Smooth muscle cell of the brain vasculature (primary cell): ENCODE results near the gene GMEB1.
"Not testable (repeated sequence)": the region's sequence is repeated elsewhere in the genome, so short reads cannot be mapped to it uniquely, and the experiment has no call there.

Experiments used
- DNase-seq: peaks from one replicate; pipeline ENCODE4 v3.0.0-alpha.2; 2012; ENCODE audit warnings: low read depth, low spot score

GMEB1 gene

DNA sequence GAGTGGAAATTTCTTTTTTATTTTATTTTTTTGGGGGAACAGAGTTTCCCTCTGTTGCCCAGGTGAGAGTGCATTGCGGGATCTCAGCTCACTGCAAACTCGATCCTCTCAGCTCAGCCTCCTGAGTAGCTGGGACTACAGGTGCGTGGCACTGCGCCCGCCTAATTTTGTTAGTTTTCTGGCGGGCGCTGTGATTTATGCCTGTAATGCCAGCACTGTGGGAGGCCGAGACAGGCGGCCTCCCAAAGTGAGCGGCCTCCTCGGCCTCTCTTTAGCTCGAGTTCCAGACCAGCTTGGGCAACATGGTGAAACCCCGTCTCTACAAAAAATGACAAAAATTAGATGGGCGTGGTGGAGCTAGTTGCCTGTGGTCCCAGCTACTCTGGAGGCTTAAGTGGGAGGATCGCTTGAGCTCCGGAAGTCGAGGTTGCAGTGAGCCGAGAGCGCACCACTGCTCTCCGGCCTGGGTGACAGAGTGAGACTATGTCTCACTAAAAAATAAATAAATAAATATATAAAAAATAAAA, 2.7 kb downstream of the GMEB1 start:
- no peak for DNase-seq

DNA sequence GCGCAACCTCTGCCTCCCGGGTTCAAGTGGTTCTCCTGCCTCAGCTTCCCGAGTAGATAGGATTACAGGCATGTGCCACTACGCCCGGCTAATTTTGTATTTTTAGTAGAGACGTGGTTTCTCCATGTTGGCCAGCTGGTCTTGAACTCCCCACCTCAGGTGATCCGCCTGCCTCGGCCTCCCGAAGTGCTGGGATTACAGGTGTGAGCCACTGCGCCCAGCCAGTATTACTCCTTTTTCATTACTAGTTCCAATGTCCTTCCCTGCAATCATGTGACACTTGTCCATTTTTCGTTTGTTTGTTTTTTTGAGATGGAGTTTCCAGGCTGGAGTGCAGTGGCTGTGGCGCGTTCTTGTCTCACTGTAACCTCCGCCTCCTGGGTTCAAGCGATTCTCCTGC, 4.4 kb downstream of the GMEB1 start:
- DNase-seq = not testable (repeated sequence)

DNA sequence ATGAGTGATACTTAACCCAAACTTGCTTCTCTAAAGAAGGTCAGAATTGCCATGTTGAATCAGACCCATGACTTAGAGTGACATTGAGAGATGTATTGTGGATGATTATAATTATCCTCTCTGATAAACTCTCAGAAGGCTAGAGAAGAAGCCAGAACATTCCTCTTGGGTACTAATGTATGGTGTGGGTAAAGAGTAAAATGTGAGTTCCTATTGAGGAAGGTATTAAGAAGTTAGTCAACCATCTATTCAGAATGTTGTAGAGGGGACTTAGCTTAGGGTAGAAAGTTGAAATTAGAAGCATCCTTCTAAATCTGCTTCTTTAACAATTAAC, 7.3 kb downstream of the GMEB1 start:
- DNase-seq = no peak

DNA sequence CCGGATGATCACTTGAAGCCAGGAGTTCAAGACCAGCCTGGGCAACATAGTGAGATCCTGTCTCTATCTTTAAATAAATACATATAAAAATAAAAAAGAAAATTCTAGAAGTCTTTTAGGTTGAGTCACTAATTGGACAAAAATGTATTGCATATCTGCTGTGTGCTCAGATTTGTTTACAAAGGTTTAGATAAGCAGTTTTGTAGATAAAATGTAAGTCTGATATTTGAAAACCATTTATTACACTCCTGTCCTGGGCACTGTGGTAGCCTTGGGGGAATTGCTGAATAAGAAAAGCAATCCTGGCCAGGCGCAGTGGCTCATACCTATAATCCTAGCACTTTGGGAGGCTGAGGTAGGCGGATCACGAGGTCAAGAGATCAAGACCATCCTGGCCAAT, 11.6 kb downstream of the GMEB1 start:
- no peak for DNase-seq

DNA sequence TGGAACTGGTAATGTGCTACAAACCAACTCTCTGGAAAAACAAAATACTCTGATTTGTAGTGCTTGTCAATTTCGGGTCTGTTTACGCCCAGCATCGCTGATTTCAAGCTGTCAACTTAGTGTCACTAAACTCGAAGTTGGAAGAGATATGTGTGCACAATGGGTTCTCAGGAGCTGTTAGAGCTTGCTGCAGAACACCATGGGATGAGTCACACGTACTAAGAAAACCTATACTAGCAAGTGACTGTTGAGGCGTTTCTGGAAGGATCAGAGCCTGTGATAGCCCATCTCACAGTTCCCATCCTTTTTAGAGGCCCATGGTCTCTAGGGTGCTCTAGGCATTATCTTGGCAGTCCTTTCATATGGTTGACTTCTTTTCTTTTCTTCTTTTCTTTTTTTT, 14.3 kb downstream of the GMEB1 start:
- no peak for DNase-seq

DNA sequence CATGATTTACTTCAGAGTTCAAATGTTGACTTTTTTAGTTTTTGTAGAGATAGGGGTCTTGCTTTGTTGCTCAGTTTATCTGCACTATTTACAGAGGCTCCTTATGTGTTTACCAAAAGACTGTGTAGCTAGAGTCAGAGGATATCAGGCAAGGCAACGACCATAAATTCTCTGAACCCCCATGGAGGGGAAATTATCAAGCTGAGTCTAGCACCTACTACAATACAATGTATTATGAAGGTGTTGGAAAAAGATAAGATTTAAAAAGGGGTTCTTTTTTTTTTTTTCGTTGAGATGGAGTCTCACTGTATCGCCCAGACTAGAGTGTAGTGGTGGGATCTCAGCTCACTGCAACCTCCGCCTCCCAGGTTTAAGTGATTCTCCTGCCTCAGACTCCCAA, 16.4 kb downstream of the GMEB1 start:
- no peak for DNase-seq

DNA sequence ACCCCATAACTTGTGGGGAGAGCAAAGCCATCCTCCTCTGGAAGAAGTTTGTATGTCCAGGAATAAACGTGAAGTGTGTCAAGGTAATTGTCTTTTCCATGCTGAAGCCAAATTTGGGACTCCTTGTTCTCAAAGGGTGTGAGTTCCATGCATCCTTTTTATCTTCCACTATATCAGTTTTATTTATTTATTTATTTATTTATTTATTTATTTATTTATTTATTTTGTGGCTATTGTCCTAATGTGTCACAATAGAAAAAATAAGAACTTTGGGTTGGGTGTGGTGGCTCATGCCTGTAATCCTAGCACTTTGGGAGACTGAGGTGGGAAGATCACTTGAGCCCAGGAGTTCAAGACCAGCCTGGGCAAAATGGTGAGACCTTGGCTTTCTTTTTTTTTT, 23.0 kb downstream of the GMEB1 start:
- DNase-seq = not testable (repeated sequence)

DNA sequence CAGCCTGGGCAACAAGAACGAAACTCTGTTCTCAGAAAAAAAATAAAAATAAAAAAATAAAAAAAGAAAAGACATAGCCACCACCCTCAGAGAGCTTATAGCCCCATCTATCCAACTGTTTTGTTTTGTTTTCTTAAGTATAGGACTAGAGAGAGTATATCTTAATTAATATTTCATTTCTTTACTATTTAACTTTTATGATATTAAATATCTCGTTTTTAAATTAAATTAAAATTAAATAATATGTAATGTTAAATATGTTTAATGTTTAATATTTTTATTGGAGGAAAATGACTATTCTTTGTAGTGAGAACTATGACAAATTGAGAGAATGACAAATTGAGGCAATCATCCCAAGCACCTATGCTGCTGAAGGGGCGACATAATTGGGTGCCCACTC, 35.0 kb downstream of the GMEB1 start:
- no peak for DNase-seq

DNA sequence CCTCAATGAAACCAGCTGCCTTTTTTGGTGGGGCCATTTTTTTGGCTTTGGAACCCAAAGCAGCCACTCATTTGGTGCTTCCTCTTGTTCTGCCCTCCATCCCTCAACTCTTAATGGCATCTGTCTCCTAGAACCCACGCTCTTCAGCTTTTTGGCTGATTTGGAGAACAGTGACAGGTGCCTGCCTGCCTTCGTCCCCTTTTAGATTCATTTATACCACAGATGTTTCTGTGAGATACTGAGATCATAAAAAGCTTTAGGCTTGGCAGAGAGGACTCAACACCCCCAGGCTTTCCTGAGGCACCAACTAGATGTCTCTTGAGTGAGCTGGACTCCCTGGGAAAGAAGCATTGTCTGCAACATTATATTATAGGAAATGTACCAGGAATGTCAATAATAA, 47.8 kb downstream of the GMEB1 start:
- DNase-seq = no peak

DNA sequence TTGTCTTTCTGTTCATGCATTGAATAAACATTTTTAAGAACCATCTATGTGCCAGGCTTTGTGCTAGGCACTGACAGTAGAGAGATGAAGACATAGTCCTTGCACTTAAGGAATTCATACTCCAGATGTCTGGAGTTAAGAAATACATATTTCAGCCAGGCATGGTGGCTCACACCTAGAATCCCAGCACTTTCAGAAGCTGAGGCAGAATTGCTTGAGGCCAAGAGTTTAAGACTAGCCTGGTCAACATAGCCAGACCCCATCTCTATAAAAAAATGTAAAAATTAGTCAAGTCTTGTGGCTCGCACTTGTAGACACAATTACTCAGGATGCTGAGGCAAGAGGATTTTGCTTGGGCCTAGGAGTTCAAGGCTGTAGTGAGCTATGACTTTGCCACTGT, 49.6 kb downstream of the GMEB1 start:
- DNase-seq = no peak

DNA sequence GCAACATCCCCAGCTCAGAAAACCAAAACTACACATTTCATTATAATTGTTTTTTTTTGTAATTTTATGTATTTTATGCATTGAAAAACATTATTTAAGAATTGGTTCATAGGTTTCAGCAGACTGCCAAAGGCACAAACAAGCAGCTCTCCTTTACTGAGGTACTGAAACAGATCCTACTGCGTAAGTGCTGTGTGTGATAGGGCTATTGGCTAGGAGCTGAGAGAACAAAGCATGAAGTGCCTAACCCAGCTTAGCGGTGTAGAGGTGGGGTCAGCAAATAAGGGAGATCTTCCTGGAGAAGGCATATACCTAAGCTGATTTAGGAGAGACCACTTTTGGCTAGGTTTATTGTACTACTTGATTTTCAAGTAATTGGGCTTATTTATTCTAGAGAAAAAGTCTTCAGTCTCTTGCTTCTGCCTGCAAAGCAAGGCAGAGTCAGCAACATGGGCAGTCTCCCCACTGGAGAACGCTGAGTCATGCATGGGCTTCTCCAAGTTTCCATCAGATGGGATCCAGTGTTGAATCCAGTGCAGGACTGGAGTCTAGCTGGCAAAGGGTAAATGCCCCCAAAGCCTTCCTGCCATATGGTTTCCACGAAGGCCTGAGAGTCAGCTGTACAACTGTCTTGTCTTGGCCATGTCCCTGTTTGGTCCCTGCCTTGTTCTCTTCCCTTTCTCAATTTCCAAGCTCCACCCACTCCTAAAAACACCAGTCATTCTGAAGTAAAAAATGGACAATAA, 50.2 kb downstream of the GMEB1 start:
- DNase-seq = no peak

DNA sequence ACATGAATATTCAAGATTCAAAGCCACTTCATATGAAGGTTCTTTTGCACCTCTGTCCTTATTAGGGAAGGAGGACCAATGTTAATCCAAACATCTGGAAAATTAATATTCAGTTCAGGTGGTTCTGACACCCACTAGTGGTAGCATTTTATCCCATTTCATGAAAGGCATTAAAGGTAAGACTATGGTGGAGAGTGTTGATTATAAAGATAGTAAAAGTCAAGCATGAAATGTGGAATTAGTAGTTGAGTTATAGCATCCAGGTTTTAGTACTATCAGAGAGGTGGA, 50.7 kb downstream of the GMEB1 start:
- no peak for DNase-seq

DNA sequence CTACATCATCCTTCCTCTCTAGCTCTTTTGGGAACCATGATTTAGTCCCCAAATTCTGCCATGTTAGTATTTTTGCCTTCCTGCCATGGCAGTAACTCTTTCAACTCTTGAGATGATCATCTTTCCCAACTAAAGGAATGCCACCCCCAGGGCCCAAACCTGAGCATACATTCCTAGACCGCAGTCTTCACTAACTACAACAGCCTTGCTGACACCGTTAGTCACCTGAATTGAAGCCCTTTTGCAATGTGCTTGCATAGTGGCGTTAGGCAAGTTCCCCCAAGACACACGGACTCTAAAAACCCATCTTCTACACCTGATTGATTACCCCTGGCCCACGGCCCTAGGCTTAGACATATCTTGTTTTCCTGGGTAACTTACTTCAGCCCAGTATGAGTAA, 51.8 kb downstream of the GMEB1 start:
- DNase-seq = no peak

DNA sequence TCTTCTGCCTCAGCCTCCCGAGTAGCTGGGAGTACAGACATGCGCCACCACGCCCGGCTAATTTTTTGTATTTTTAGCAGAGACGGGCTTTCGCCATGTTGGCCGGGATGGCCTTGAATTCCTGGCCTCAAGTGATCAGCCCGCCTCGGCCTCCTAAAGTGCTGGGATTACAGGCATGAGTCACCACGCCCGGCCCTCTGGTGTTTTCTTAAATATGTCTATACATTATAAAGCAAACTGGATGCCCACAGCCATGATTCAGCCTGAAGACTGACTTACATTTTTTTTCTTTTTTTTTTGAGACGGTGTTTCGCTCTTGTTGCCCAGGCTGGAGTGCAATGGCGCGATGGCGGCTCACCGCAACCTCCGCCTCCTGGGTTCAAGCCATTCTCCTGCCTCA, 53.3 kb downstream of the GMEB1 start:
- DNase-seq = not testable (repeated sequence)

DNA sequence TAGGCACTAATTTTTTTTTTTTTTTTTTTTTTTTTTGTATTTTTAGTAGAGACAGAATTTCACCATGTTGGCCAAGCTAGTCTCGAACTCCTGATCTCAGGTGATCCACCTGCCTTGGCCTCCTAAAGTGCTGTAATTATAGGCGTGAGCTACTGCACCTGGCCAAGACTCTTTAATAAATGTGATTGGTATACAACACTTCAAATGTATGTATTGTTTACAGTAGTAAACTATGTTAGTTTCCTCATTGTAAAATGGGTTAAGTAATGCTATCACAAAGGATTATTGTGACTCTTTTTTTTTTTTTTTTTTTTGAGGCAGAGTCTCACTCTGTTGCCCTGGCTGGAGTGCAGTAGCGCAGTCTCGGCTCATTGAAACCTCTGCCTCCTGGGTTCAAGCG, 56.8 kb downstream of the GMEB1 start:
- not testable (repeated sequence) for DNase-seq

DNA sequence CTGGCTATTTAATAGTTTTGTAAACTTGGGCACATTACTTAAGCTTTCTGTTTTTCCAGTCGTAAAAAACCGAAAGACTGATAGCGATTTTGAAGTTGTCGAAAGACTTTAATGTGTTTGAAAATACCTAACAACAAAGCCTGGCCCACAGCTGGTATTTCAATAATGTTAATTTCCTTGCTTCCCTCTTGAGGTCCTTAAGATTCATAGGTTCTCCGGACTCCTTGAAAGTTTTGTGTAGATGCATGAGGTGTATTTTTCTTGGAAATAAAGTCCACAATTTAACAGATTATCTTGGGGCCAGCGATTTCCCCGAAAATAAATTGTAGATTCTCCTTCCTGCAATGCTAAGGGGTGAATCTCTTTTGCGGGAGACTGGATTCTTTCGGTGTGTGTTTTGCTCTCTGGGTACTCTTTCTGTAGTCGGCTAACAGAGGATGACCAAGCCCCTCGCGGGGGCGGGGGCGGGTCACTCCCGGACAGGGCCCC, 67.4 kb downstream of the GMEB1 start:
- DNase-seq = no peak

DNA sequence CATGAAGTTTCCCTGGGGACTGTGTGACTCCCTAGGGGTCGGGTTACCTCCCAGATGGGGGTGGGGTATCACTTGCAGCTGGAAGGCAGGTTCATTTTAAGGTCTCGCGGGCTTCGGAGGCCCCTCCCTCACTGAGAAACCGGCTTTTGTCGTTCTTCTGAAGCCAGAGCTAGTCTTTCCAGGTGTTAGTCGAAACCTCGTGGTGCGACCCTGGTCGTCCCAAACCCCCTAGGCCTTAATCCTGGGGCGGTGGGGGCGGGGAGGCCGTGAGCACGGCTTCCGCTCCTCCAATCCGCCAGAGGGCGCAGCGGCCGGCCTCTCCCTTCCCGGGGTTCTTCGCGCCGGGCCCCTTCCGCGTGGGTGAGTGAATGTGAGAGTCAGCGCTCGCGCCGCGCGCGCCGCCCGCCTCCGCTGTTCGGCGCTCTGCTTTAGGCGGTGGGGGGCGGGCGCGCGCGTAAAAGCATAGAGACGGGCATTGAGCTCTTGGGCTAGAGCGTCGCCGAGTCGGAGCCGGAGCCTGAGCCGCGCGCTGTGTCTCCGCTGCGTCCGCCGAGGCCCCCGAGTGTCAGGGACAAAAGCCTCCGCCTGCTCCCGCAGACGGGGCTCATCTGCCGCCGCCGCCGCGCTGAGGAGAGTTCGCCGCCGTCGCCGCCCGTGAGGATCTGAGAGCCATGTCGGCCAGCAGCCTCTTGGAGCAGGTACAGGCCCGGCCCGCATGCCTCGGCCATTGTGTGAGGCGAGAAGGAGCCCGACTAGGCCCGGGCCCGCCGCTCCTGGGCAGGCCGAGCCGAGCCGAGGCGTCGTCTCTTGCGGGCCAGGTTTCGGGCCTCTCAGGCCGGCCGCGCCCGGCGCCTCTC, 68.1 kb downstream of the GMEB1 start, which contains the start of gene YTHDF2:
Gene YTHDF2, plus strand, starts transcription at position 491 of the 857 bp plus-strand sequence. Its CDS starts 181 bp downstream, at position 672.
- DNase-seq = peak; percentile 93

DNA sequence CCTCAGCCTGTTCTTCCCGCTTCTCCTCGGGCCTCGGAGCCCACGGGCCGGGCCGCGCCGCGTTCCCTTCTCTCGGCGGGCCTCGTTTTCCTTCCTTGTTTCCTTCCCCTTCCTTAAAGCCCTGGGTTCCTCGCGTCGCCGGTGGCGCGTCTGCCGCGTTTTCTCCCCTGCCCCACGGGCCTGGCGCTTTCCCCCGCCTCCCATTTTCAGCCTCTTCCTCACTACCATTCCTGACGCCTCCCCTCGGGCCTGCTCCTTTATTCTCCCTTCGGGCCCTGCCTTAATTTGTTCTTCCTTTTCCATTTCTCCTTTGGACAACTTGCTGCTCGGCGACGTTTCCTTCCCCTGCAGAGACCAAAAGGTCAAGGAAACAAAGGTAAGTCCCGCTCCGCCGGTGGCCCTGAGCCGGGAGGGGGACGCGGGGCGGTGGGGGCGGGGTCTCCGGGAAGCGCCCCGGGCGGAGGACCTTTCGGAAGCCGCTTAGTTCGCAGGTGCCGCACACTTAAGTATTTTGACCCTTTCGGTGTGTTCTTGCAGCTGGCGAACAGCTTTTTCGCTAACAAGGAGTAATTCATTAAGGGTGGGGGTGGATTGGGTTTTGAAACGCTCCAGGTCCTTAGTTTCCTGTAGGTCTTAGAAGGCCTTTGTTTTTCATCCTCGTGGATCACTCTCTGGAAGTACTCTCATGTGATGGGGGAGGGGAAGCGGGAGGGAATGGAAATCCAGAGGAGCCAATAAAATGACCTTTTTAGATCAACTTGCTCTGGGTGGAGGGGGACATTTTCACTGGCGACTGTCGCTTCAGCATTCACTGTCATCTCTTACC, 68.9 kb downstream of the GMEB1 start:
- no peak for DNase-seq

DNA sequence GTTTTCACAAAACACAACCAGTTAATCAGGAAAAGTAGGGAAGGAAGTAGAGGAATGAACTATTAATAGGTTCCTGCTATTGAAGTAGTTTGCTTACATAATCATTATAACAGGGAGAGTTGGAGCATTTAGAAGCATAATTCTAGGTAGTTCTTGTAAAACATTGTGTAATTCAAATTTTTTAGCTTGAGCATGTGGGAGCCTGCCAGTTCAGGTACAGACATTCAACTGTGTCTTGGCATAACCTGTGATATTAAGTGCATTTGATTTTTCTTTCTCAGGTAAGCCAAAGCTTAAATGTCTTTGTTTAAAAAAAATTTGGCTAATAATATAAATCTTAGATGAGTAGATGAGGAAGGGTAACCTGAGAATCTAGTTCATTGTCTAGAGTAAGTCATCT, 71.5 kb downstream of the GMEB1 start:
- no peak for DNase-seq

DNA sequence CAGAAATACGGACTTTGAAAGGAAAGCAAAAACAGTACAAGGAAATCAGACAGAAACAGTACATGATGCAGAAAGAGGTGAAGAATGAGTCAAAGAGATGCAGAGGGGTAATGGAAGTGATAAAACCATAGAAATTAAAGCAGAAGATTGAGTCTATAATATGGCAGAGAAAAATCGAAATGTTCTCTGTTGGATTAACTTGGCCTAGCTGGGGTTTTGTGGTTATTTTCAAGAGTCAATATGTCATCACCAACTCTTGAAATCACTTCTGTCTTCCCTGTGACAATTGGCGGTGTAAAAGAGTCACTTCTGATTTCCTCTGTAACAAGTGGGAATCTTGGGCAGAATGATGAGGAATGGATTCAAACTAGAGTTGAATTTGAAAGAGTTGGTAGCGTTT, 75.6 kb downstream of the GMEB1 start:
- DNase-seq = no peak

DNA sequence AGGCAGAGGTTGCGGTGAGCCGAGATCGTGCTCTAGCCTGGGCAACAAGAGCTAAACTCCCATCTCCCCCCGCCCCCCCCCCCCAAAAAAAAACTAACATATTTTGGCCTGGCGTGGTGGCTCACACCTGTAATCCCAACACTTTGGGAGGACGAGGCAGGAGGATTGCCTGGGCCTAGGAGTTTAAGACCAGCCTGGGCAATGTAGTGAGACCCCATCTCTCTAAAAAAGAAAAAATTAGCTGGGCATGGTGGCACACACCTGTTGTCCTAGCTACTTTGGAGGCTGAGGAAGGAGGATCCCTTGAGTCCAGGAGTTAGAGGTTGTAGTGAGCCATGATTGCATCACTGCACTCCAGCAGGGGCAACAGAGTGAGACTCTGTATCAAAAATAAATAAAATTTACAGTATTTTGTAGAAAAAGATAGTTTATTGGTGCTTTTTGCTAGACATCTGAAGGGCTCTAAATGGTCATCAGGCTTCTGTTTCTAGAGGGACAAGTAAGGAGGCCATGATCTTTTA, 77.1 kb downstream of the GMEB1 start:
- no peak for DNase-seq

DNA sequence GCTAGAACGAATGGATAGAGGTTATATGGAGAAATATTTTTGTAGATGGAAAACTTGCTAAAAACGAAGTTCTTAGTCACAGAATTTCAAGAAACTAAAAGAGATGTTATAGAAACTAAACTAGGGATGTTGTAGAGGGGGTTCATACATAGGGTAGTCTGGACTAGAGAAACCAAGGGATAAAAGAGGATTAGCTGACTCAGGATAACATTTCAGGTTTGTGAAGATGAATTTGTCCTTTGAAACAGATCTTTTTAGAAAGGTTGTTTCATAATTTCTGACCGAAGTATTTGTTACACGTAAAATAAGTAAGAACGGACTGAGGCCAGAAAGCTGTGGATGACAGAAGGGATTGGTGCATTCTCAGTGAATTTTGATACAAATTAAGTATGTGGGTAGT, 81.7 kb downstream of the GMEB1 start:
- DNase-seq = no peak
